Measurements from ENCODE around the gene RPL10. TPM values are rescaled to one million over a fixed set of nuclear protein-coding genes. Genes with fewer than 3 reads are reported as not detected.

RPL10 gene
- total and polyA plus RNA-seq, 9 of the 15 experiments (the other 6 are each of a cell fraction or from before 2014, with no cell fraction given): 3,774 to 7,600 (median 5,014) TPM

- TF ChIP-seq, protein P1, sequence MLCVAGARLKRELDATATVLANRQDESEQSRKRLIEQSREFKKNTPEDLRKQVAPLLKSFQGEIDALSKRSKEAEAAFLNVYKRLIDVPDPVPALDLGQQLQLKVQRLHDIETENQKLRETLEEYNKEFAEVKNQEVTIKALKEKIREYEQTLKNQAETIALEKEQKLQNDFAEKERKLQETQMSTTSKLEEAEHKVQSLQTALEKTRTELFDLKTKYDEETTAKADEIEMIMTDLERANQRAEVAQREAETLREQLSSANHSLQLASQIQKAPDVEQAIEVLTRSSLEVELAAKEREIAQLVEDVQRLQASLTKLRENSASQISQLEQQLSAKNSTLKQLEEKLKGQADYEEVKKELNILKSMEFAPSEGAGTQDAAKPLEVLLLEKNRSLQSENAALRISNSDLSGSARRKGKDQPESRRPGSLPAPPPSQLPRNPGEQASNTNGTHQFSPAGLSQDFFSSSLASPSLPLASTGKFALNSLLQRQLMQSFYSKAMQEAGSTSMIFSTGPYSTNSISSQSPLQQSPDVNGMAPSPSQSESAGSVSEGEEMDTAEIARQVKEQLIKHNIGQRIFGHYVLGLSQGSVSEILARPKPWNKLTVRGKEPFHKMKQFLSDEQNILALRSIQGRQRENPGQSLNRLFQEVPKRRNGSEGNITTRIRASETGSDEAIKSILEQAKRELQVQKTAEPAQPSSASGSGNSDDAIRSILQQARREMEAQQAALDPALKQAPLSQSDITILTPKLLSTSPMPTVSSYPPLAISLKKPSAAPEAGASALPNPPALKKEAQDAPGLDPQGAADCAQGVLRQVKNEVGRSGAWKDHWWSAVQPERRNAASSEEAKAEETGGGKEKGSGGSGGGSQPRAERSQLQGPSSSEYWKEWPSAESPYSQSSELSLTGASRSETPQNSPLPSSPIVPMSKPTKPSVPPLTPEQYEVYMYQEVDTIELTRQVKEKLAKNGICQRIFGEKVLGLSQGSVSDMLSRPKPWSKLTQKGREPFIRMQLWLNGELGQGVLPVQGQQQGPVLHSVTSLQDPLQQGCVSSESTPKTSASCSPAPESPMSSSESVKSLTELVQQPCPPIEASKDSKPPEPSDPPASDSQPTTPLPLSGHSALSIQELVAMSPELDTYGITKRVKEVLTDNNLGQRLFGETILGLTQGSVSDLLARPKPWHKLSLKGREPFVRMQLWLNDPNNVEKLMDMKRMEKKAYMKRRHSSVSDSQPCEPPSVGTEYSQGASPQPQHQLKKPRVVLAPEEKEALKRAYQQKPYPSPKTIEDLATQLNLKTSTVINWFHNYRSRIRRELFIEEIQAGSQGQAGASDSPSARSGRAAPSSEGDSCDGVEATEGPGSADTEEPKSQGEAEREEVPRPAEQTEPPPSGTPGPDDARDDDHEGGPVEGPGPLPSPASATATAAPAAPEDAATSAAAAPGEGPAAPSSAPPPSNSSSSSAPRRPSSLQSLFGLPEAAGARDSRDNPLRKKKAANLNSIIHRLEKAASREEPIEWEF (CRISPR knock-in tag; IDR thresholded peaks at IDR 0.05): no peak
- TF ChIP-seq ZNF212 (CRISPR knock-in tag; IDR thresholded peaks at IDR 0.05): no peak
- no peak for TF ChIP-seq NFE2 (IDR thresholded peaks at IDR 0.05; ENCODE audit: low read depth)
- TF ChIP-seq POLR2G (IDR thresholded peaks at IDR 0.05; ENCODE audit: low read depth, low read length): peak; percentile 100
- 0 out of 2 replicates have a peak, but pooled peaks have one; percentile 53 for TF ChIP-seq ETV5 (CRISPR knock-in tag; IDR thresholded peaks at IDR 0.05; ENCODE audit: low read depth)
- TF ChIP-seq ZBED1 (IDR thresholded peaks at IDR 0.05): peak; percentile 79; the same call in 1 of the 2 replicates
- no peak for TF ChIP-seq CBX8 (IDR thresholded peaks at IDR 0.05; ENCODE audit: borderline replicate concordance, extremely low read depth, low read depth, low read length, poor library complexity, severe bottlenecking)
- TF ChIP-seq, protein P2, sequence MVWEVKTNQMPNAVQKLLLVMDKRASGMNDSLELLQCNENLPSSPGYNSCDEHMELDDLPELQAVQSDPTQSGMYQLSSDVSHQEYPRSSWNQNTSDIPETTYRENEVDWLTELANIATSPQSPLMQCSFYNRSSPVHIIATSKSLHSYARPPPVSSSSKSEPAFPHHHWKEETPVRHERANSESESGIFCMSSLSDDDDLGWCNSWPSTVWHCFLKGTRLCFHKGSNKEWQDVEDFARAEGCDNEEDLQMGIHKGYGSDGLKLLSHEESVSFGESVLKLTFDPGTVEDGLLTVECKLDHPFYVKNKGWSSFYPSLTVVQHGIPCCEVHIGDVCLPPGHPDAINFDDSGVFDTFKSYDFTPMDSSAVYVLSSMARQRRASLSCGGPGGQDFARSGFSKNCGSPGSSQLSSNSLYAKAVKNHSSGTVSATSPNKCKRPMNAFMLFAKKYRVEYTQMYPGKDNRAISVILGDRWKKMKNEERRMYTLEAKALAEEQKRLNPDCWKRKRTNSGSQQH (CRISPR knock-in tag; IDR thresholded peaks at IDR 0.05): 0 out of 2 replicates have a peak, but pooled peaks have one; percentile 49
- peak; percentile 56 to 70 for TF ChIP-seq NRF1 (conservative IDR thresholded peaks at IDR 0.05 in 1 of 2, IDR thresholded peaks at IDR 0.05 in 1 of 2)
- peak; percentile 63 for TF ChIP-seq ATF7 (IDR thresholded peaks at IDR 0.05)
- no peak for TF ChIP-seq MYNN (IDR thresholded peaks at IDR 0.05)
- TF ChIP-seq MYNN (CRISPR knock-in tag; IDR thresholded peaks at IDR 0.05): no peak
- TF ChIP-seq ZC3H8 (IDR thresholded peaks at IDR 0.05): no peak
- TF ChIP-seq, protein P3, sequence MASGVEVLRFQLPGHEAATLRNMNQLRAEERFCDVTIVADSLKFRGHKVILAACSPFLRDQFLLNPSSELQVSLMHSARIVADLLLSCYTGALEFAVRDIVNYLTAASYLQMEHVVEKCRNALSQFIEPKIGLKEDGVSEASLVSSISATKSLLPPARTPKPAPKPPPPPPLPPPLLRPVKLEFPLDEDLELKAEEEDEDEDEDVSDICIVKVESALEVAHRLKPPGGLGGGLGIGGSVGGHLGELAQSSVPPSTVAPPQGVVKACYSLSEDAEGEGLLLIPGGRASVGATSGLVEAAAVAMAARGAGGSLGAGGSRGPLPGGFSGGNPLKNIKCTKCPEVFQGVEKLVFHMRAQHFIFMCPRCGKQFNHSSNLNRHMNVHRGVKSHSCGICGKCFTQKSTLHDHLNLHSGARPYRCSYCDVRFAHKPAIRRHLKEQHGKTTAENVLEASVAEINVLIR (CRISPR knock-in tag; IDR thresholded peaks at IDR 0.05): no peak
- TF ChIP-seq E2F8 (IDR thresholded peaks at IDR 0.05; ENCODE audit: low read depth, partially characterized antibody): peak; percentile 19
- TF ChIP-seq, protein P4, sequence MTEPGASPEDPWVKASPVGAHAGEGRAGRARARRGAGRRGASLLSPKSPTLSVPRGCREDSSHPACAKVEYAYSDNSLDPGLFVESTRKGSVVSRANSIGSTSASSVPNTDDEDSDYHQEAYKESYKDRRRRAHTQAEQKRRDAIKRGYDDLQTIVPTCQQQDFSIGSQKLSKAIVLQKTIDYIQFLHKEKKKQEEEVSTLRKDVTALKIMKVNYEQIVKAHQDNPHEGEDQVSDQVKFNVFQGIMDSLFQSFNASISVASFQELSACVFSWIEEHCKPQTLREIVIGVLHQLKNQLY (CRISPR knock-in tag; conservative IDR thresholded peaks at IDR 0.05): no peak
Observed at GRCh38 chrX:154371017-154371788, 27.0 kb upstream of the RPL10 start (continued).

Data from K562 (cell line).